ENCODE data around the gene PGM1. TPM values are rescaled to one million over a fixed set of nuclear protein-coding genes. Genes with fewer than 3 reads are reported as not detected.

The PGM1 gene
- total RNA-seq, 1 donor from 2014 or later: 53.9 TPM

DNA sequence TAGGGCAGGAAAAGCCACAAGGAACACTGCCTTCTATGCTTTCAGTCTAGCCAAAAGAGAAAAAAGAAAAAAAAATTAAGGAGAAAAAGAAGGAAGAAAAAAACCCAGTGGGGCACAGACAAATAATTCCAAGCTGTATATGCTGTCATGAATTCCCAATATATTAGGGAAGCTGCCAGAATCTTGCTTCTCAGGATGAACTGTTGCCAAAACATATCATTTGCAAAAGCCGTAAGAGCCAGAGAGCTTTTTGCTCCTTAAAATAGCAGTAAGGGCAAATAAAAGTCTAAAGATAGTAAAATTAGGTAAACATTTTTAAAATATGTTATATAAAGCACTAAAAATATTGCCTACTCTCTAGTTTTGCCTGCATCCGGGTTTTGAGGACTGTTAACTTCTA is 52.1 kb downstream of the PGM1 start:
- DNase-seq: no peak

DNA sequence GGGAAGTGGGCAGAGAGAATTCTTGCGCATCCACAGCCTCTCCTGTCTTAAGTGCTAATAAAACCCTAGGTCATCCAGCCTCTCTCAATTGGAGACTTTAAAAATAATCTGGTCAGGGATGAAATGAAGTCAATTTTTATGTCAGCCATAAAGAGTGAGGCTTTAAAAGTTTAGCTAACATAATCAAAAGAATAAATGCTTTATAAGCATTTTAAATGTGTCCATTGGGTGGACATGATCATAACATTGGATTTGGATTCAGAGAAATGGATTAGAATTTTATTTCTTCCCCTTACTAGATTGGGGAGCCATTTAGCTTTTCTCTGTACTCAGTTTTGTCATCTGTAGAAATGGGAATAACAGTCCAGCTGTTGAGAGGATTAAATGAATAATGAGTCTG is 55.5 kb downstream of the PGM1 start:
- Histone ChIP-seq H3K9me3 (no peaks in the 10 kb centered on the region), H3K36me3 (peaks cover 31% of the 10 kb centered on the region), H3K4me3 (no peak overlapping the region), H3K4me1 (no peaks in the 10 kb centered on the region), H3K27me3 (no peaks in the 10 kb centered on the region), H3K27ac (no peak overlapping the region)
- no peak for ATAC-seq
- DNase-seq: no peak
- intact Hi-C loops (cut with DNase I): no loop called here
- TF ChIP-seq, protein P1, sequence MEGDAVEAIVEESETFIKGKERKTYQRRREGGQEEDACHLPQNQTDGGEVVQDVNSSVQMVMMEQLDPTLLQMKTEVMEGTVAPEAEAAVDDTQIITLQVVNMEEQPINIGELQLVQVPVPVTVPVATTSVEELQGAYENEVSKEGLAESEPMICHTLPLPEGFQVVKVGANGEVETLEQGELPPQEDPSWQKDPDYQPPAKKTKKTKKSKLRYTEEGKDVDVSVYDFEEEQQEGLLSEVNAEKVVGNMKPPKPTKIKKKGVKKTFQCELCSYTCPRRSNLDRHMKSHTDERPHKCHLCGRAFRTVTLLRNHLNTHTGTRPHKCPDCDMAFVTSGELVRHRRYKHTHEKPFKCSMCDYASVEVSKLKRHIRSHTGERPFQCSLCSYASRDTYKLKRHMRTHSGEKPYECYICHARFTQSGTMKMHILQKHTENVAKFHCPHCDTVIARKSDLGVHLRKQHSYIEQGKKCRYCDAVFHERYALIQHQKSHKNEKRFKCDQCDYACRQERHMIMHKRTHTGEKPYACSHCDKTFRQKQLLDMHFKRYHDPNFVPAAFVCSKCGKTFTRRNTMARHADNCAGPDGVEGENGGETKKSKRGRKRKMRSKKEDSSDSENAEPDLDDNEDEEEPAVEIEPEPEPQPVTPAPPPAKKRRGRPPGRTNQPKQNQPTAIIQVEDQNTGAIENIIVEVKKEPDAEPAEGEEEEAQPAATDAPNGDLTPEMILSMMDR (IDR thresholded peaks at IDR 0.05): no peak

More for the DNA sequence above, 52.1 kb downstream of the PGM1 start:
- Histone ChIP-seq H3K27me3 (no peaks in the 10 kb centered on the region), H3K9me3 (no peaks in the 10 kb centered on the region), H3K4me3 (peak overlapping the region; percentile 20), H3K4me1 (no peaks in the 10 kb centered on the region), H3K36me3 (peaks cover 19% of the 10 kb centered on the region), H3K27ac (no peak overlapping the region)
- intact Hi-C loops (cut with DNase I): no loop called here
- ATAC-seq: no peak
- TF ChIP-seq, protein P1 (IDR thresholded peaks at IDR 0.05): no peak

DNA sequence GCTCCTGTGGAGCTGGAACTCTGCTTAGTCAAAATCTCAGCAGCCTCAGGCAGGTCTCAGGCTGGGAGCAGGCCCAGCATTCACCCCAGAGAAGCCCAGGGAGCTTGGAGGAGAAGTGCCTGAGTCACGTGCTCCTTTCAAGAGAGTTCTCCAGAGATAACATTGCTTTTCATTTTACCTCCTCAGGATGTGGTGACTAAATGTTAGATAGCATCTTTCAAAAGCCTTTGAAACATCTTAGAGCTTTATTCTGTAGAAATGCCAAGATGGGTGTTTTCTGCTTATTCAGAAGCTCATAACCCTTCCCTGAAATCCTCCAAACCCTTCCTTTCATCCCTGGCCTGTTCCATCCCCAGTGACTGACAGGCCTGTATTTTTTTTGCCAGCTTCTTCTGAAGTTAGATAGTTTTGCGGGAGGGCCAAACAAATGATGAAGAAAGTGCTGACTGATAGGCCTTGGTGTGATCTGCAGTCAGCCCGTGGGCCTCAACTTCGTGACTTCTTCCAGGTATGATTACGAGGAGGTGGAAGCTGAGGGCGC is 58.0 kb downstream of the PGM1 start:
- peaks cover 48% of the 10 kb centered on the region for H3K36me3 ChIP-seq
- ATAC-seq (peak; percentile 75), DNase-seq (no peak)
- H3K4me1 ChIP-seq: no peaks in the 10 kb centered on the region
- TF ChIP-seq, protein P1 (IDR thresholded peaks at IDR 0.05): no peak
- H3K27ac ChIP-seq: no peak overlapping the region
- intact Hi-C loops (cut with DNase I): no loop called here
- H3K27me3 ChIP-seq: no peaks in the 10 kb centered on the region
- H3K4me3 ChIP-seq: no peak overlapping the region
- H3K9me3 ChIP-seq: no peaks in the 10 kb centered on the region

DNA sequence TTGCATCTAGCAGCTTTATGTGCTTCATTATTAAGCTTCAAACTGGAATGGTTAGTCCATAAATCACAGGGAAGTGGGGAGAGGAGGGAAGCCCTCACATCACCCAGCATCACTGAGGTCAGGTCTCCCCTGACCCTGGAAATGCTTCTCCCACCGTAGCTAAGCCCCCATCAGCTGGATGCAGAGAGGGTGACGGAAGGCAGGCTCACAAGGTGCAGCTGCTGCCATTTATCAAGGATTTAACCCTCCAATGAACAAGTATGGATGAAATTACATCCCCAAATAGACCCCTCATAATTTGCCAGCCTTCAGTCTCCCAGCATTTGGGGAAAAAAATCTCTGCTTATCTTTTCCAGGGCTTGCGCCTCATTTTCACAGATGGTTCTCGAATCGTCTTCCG is 60.8 kb downstream of the PGM1 start:
- H3K4me3 ChIP-seq: no peak overlapping the region
- TF ChIP-seq, protein P1 (IDR thresholded peaks at IDR 0.05): no peak
- no peak overlapping the region for H3K27ac ChIP-seq
- peaks cover 40% of the 10 kb centered on the region for H3K36me3 ChIP-seq
- DNase-seq: no peak
- H3K27me3 ChIP-seq: no peaks in the 10 kb centered on the region
- intact Hi-C loops (cut with DNase I): no loop called here
- no peaks in the 10 kb centered on the region for H3K9me3 ChIP-seq
- H3K4me1 ChIP-seq: no peaks in the 10 kb centered on the region
- ATAC-seq: no peak

DNA sequence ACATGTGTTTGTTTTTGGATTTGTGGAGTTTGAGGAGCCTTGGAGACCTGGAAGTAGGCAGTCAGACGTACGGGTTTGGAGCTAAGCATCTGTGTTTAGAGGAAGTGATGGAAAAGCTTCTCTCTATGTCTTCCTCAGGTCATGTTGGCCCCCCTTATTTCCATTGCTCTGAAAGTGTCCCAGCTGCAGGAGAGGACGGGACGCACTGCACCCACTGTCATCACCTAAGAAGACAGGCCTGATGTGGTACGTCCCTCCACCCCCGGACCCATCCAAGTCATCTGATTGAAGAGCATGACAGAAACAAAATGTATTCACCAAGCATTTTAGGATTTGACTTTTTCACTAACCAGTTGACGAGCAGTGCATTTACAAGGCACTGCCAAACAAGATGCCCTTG is 66.2 kb downstream of the PGM1 start:
- DNase-seq: no peak
- Histone ChIP-seq H3K36me3 (peaks cover 18% of the 10 kb centered on the region), H3K4me1 (no peaks in the 10 kb centered on the region), H3K27me3 (no peaks in the 10 kb centered on the region), H3K27ac (no peak overlapping the region), H3K4me3 (no peak overlapping the region), H3K9me3 (no peaks in the 10 kb centered on the region)
- ATAC-seq: no peak
- TF ChIP-seq, protein P1 (IDR thresholded peaks at IDR 0.05): no peak
- intact Hi-C loops (cut with DNase I): no loop called here

All from upper lobe of right lung (tissue), 1 donor.